Hepatocyte (in vitro differentiated cells): ENCODE measurements around the gene LBP. TPM values are rescaled to one million over a fixed set of nuclear protein-coding genes. Genes with fewer than 3 reads are reported as not detected.

Source experiments
- DNase-seq: peaks from one replicate; pipeline ENCODE4 v3.0.0-alpha.2; 2016; ENCODE audit warnings: low spot score
- H2AFZ ChIP-seq: fragments of 200-600 bp; sonication (generic); 2 replicates; pipeline ENCODE4 v1.6.0; 2016; ENCODE audit warnings: antibody characterized with exemption, mild to moderate bottlenecking
- H3K27ac ChIP-seq: fragments of 200-600 bp; sonication (generic); 2 replicates; pipeline ENCODE4 v1.5.1; 2016; ENCODE audit warnings: mild to moderate bottlenecking
- H3K27me3 ChIP-seq: fragments of 200-600 bp; sonication (generic); 2 replicates; pipeline ENCODE4 v1.6.1; 2016
- H3K36me3 ChIP-seq: fragments of 200-600 bp; sonication (generic); replicated peaks from 2 replicates; pipeline ENCODE4 v1.5.1; 2016; ENCODE audit warnings: low read depth; ENCODE audit not compliant: insufficient read depth
- H3K4me1 ChIP-seq: fragments of 200-600 bp; sonication (generic); 2 replicates; pipeline ENCODE4 v1.5.1; 2016; ENCODE audit warnings: mild to moderate bottlenecking, moderate library complexity; ENCODE audit not compliant: insufficient read depth
- H3K4me2 ChIP-seq: fragments of 200-600 bp; sonication (generic); 2 replicates; pipeline ENCODE4 v1.6.0; 2016
- H3K4me3 ChIP-seq: fragments of 200-600 bp; sonication (generic); 2 replicates; pipeline ENCODE4 v1.5.1; 2016; ENCODE audit warnings: mild to moderate bottlenecking
- H3K79me2 ChIP-seq: fragments of 200-600 bp; sonication (generic); 2 replicates; pipeline ENCODE4 v1.6.0; 2017; ENCODE audit warnings: mild to moderate bottlenecking
- H3K9me2 ChIP-seq: fragments of 200-600 bp; sonication (generic); replicated peaks from 2 replicates; pipeline ENCODE4 v1.6.0; 2017; ENCODE audit warnings: mild to moderate bottlenecking; ENCODE audit not compliant: insufficient read depth
- H3K9me3 ChIP-seq: fragments of 200-600 bp; sonication (generic); 2 replicates; pipeline ENCODE4 v1.5.1; 2016; ENCODE audit warnings: low read depth, mild to moderate bottlenecking
- H4K20me1 ChIP-seq: fragments of 200-600 bp; sonication (generic); 2 replicates; pipeline ENCODE4 v1.6.0; 2016; ENCODE audit warnings: mild to moderate bottlenecking; ENCODE audit not compliant: insufficient read depth, poor library complexity, severe bottlenecking
- CTCF ChIP-seq: fragments of 200-600 bp; sonication (generic); IDR thresholded peaks from 2 replicates; pipeline ENCODE4 v1.5.1; 2016; ENCODE audit warnings: antibody characterized with exemption, mild to moderate bottlenecking; ENCODE audit not compliant: poor library complexity
- EZH2 ChIP-seq: fragments of 200-600 bp; sonication (generic); IDR thresholded peaks from 2 replicates; pipeline ENCODE4 v1.6.1; 2016; ENCODE audit warnings: antibody characterized with exemption, mild to moderate bottlenecking, borderline replicate concordance
- EZH2phosphoT487 ChIP-seq: fragments of 200-600 bp; sonication (generic); IDR thresholded peaks from one replicate; pipeline ENCODE4 v1.6.1; 2018; ENCODE audit warnings: antibody characterized with exemption, mild to moderate bottlenecking, low read depth, moderate library complexity; ENCODE audit not compliant: unreplicated experiment, severe bottlenecking
- WGBS: methylation state at CpG from one replicate; pipeline ENCODE4 v1.1.6; 2016; ENCODE audit warnings: low lambda C conversion rate; ENCODE audit errors: missing lambda C conversion rate; 5-methylcytosine and 5-hydroxymethylcytosine counted together
- polyA plus RNA-seq: library from polyadenylated mRNA; unstranded; fragments of >200 nt; fragmentation: Nextera tagmentation; extraction: Ambion mirVana; gene quantifications from 2 replicates; pipeline ENCODE4 v1.2.1, GENCODE V29; 2016
- total RNA-seq: library from RNA; depleted of rRNA; stranded (reverse); fragments of >200 nt; gene quantifications from 2 replicates; pipeline ENCODE4 v1.2.3, GENCODE V29; 2014

Gene LBP
- total and polyA plus RNA-seq, 2 experiments from 2014 or later, result 57.2 to 71.5 TPM

GRCh38 chr20:38355161-38356012 lies 9.1 kb downstream of the LBP start:
- no peaks in the 10 kb centered on the region for H3K36me3 ChIP-seq
- H2AFZ ChIP-seq, result no peak overlapping the region
- no peaks in the 10 kb centered on the region for H4K20me1 ChIP-seq
- no peak for DNase-seq
- no peak overlapping the region for H3K4me3 ChIP-seq
- no peak overlapping the region for H3K4me2 ChIP-seq
- TF ChIP-seq EZH2, result no peak
- no peak for TF ChIP-seq EZH2phosphoT487
- TF ChIP-seq CTCF, result no peak
- H3K9me2 ChIP-seq, result no peaks in the 10 kb centered on the region
- H3K27me3 ChIP-seq, result no peaks in the 10 kb centered on the region
- no peaks in the 10 kb centered on the region for H3K79me2 ChIP-seq
- 82% methylated on average over 18 of the region's 18 CpGs for WGBS
- H3K4me1 ChIP-seq, result no peaks in the 10 kb centered on the region
- H3K9me3 ChIP-seq, result no peaks in the 10 kb centered on the region
- no peak overlapping the region for H3K27ac ChIP-seq

- Histone ChIP-seq H3K27ac (no peak overlapping the region), H3K36me3 (no peaks in the 10 kb centered on the region), H3K9me2 (no peaks in the 10 kb centered on the region), H3K27me3 (no peaks in the 10 kb centered on the region), H3K9me3 (no peaks in the 10 kb centered on the region), H2AFZ (no peak overlapping the region), H3K4me1 (no peaks in the 10 kb centered on the region), H3K4me3 (no peak overlapping the region), H3K79me2 (no peaks in the 10 kb centered on the region), H4K20me1 (no peaks in the 10 kb centered on the region), H3K4me2 (no peak overlapping the region)
- DNase-seq, result no peak
- TF ChIP-seq CTCF, result no peak
- no peak for TF ChIP-seq EZH2phosphoT487
- TF ChIP-seq EZH2, result no peak
- WGBS, result 85% methylated on average over 7 of the region's 7 CpGs
Observed at GRCh38 chr20:38357653-38358207, 11.4 kb downstream of the LBP start.

GRCh38 chr20:38358556-38358955 lies 12.3 kb downstream of the LBP start:
- no peak for DNase-seq
- WGBS, result 89% methylated on average over 7 of the region's 7 CpGs
- Histone ChIP-seq H4K20me1 (no peaks in the 10 kb centered on the region), H3K79me2 (no peaks in the 10 kb centered on the region), H3K27ac (no peak overlapping the region), H3K4me1 (no peaks in the 10 kb centered on the region), H3K27me3 (no peaks in the 10 kb centered on the region), H3K4me3 (no peak overlapping the region), H2AFZ (no peak overlapping the region), H3K36me3 (no peaks in the 10 kb centered on the region), H3K9me3 (no peaks in the 10 kb centered on the region), H3K4me2 (no peak overlapping the region), H3K9me2 (no peaks in the 10 kb centered on the region)
- no peak for TF ChIP-seq CTCF
- TF ChIP-seq EZH2phosphoT487, result no peak
- no peak for TF ChIP-seq EZH2
